Breast epithelium (tissue), 4 donors: ENCODE measurements around the gene GNB1L. TPM values are rescaled to one million over a fixed set of nuclear protein-coding genes. Genes with fewer than 3 reads are reported as not detected.

Experiments used
- DNase-seq, 2 donors: peaks; one replicate each; pipeline ENCODE4 v3.0.0-alpha.2; 2019; ENCODE audit warnings: low spot score in 2 of 2
- H3K27ac ChIP-seq, 2 donors: fragments of 200-600 bp; sonication (generic) in 1 of 2; one replicate each; pipeline ENCODE4 v1.5.1; 2016 to 2019; ENCODE audit warnings: mild to moderate bottlenecking in 1 of 2
- H3K27me3 ChIP-seq, 2 donors: fragments of 200-600 bp; sonication (generic) in 1 of 2; one replicate each; pipeline versions ENCODE4 v1.5.1 to v1.6.0; 2017 to 2019; ENCODE audit warnings: control low read depth in 1 of 2, mild to moderate bottlenecking in 1 of 2
- H3K36me3 ChIP-seq: fragments of 200-600 bp; one replicate; pipeline ENCODE4 v1.5.1; 2019
- H3K4me1 ChIP-seq, 2 donors: fragments of 200-600 bp; sonication (generic); one replicate each; pipeline ENCODE4 v1.5.1; 2016 to 2019; ENCODE audit warnings: control low read depth in 1 of 2
- H3K4me3 ChIP-seq, 3 donors: fragments of 200-600 bp; sonication (generic); 1 replicate in 2 of 3; 2 replicates in 1 of 3; pipeline ENCODE4 v1.5.1; 2016 to 2019; ENCODE audit warnings: mild to moderate bottlenecking in 3 of 3, moderate library complexity in 2 of 3
- H3K9me3 ChIP-seq, 2 donors: fragments of 200-600 bp; sonication (generic) in 1 of 2; one replicate each; pipeline ENCODE4 v1.5.1; 2016 to 2019; ENCODE audit warnings: control low read depth in 1 of 2
- POLR2A ChIP-seq: fragments of 450-650 bp; IDR thresholded peaks from one replicate; pipeline ENCODE4 v1.6.1; 2016; ENCODE audit warnings: antibody characterized with exemption, mild to moderate bottlenecking, moderate library complexity
- POLR2AphosphoS5 ChIP-seq, 3 donors: sonication (generic); formaldehyde crosslinking; IDR thresholded peaks; one replicate each; pipeline ENCODE4 v1.6.1; 2017; ENCODE audit warnings: antibody characterized with exemption in 3 of 3
- intact Hi-C: fragments of 100-400 bp; cut with DNase I; formaldehyde crosslinking; loops from one replicate; pipeline ENCODE4 v1.15.1; 2023; ENCODE audit warnings: low total_unique reads
- total RNA-seq, 3 donors: library from RNA; depleted of rRNA; stranded (reverse); fragments of >200 nt; gene quantifications; one replicate each; pipeline ENCODE4 v1.1.0, GENCODE V29; 2016
- TF ChIP-seq, protein P1 (sequence below), 3 donors: fragments of 450-650 bp; IDR thresholded peaks; one replicate each; pipeline ENCODE4 v1.5.1; 2016 to 2017; ENCODE audit warnings: antibody characterized with exemption in 3 of 3, mild to moderate bottlenecking in 3 of 3, moderate library complexity in 3 of 3

GNB1L gene
- total RNA-seq, 3 donors from 2014 or later = 5.6 to 8.2 (median 6.3) TPM

DNA sequence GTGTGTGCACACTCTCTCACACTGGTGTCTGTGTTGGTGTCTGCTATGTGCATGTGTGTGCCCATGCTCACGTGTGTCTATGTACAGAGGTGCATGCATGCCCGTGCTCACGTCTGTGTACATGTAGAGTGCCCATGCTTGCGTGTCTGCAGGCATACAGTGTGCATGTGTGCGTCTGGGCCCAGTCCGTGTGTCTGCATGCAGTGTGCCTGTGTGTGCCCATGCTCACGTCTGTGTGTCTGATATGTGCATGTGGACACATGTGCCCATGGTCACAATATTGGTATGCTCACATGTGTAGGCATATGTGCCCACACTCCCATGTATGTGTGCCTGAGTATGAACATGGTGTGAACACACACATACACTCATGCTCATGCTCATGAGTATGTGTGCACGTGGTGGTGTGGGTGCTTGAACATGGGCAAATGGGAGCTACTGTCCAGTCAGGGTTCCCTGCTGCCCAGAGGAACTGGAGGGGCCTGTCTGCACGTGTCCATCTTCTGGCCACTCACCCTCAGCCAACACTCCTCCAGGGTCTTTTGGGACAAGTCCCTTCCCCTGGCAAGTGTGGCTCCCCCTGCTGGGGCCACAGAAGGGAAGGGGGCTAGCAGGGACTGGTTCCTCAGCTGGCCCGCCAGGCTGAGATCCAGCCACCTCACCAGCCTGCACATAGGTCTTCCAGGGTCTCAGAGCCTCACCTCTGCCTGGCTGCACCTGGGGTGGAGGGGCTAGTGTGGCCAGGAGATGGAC lies 101.4 kb downstream of the GNB1L start:
- DNase-seq = no peak
- no peaks in the 10 kb centered on the region for H3K36me3 ChIP-seq
- H3K4me1 ChIP-seq = peaks cover 5 to 12% of the 10 kb centered on the region in 2 donors
- H3K9me3 ChIP-seq = no peaks in the 10 kb centered on the region
- H3K27me3 ChIP-seq = peaks cover 9 to 42% of the 10 kb centered on the region in 2 donors
- TF ChIP-seq POLR2AphosphoS5 (IDR thresholded peaks at IDR 0.05) (no peak), POLR2A (no peak)
- TF ChIP-seq, protein P1, sequence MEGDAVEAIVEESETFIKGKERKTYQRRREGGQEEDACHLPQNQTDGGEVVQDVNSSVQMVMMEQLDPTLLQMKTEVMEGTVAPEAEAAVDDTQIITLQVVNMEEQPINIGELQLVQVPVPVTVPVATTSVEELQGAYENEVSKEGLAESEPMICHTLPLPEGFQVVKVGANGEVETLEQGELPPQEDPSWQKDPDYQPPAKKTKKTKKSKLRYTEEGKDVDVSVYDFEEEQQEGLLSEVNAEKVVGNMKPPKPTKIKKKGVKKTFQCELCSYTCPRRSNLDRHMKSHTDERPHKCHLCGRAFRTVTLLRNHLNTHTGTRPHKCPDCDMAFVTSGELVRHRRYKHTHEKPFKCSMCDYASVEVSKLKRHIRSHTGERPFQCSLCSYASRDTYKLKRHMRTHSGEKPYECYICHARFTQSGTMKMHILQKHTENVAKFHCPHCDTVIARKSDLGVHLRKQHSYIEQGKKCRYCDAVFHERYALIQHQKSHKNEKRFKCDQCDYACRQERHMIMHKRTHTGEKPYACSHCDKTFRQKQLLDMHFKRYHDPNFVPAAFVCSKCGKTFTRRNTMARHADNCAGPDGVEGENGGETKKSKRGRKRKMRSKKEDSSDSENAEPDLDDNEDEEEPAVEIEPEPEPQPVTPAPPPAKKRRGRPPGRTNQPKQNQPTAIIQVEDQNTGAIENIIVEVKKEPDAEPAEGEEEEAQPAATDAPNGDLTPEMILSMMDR (IDR thresholded peaks at IDR 0.05) = no peak
- H3K27ac ChIP-seq = no peak overlapping the region
- H3K4me3 ChIP-seq = no peak overlapping the region
- intact Hi-C loops = no loop called here

DNA sequence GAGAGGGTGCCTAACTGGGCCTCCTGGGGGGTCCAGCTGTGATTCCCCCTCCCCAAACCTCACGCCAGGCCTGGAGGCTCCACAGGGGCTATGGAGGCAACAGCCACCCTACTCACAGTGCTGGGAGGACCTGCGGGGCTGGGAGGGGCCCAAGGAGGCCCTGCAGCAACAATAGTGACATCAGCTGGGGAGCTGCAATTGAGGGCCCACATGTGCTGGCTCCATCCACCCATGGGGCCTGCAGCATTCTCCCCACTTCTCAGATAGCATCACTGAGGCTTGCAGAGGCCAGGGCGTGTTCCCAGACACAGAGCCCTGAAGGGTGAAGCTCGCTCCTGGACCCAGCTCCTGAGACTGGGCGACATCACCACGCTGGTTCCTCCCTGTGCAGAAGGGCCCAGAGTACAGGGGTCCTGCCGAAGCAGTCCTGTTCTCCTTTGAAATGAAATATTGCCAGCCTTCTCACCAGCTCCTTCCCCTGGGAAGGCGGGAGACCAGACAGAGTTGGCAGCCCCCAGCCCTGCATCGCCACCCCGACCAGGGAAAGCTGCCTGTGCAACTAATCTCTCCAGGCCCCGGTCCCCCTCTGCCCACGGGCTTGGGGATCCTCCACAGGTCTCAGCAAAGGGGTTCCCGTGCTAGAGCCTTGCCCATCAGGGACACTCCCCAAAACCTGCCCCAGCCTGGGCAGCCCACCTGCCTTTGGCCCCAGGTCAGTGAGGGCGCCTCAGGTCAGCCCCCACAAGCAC lies 103.0 kb downstream of the GNB1L start:
- no peaks in the 10 kb centered on the region for H3K36me3 ChIP-seq
- no peak for DNase-seq
- H3K27me3 ChIP-seq = peaks cover 9 to 38% of the 10 kb centered on the region in 2 donors

DNA sequence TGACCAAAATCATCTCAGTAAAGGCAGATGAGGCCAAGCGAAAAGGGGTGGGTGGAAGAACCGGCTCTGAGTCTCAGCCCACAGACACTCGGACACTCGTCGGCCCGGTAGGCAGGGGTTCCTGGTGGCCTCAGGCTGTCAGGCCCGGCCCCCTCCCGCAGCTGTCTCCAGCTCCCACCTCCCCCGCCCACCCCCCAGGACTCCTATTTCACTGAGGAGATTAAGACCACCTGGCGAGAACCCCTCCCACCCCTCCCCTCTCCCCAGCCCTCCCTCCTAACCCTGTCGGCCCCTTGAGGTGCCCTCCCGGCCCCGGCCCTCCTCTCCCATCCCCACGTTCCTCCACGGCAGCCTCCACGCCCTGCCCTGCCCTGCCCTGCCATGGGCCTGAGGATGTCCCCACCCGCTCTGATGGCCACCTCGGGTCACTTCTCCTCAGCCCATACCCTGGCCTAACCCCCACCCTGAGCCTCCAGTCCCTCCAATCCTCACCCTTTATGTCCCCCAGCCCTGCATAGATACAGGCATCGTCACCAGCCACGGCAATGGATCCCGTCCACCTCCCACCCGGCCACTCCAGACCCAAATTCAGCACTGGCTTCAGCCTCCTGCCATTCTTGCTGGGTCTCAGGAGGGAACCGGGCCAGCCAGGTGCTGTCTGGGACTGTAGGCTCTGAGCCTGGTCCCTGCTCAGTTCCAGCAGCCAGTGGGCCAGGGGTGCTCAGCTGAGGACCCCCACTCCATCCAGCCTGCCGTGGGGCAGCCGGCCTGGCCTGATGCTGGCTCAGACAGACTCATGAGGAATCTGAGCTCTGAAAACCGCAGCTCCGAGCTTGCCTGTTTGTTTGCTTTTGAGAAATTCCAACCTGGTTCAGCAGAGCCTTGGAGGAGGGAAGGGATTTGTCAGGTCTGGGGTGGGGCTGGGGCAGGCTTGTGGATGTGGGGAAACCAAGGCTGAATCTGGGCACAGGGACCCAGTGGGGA lies 103.9 kb downstream of the GNB1L start:
- no peak for DNase-seq
- no peak for TF ChIP-seq POLR2A
- no peak for TF ChIP-seq POLR2AphosphoS5 (IDR thresholded peaks at IDR 0.05)
- TF ChIP-seq, protein P1 (IDR thresholded peaks at IDR 0.05) = no peak
- Histone ChIP-seq H3K4me1 (peaks cover 0 to 9% of the 10 kb centered on the region in 2 donors), H3K4me3 (no peak overlapping the region), H3K9me3 (no peaks in the 10 kb centered on the region), H3K27ac (peak overlapping the region in 1 of 2 donors; percentile 63), H3K36me3 (no peaks in the 10 kb centered on the region), H3K27me3 (peaks cover 9 to 29% of the 10 kb centered on the region in 2 donors)
- intact Hi-C loops = no loop called here

More for the DNA sequence above, 103.0 kb downstream of the GNB1L start:
- Histone ChIP-seq H3K9me3 (no peaks in the 10 kb centered on the region), H3K27ac (peak overlapping the region in 1 of 2 donors; percentile 63), H3K4me3 (no peak overlapping the region), H3K4me1 (peaks cover 5 to 9% of the 10 kb centered on the region in 2 donors)
- intact Hi-C loops = no loop called here
- TF ChIP-seq POLR2A (no peak), POLR2AphosphoS5 (IDR thresholded peaks at IDR 0.05) (no peak)
- TF ChIP-seq, protein P1 (IDR thresholded peaks at IDR 0.05) = no peak

DNA sequence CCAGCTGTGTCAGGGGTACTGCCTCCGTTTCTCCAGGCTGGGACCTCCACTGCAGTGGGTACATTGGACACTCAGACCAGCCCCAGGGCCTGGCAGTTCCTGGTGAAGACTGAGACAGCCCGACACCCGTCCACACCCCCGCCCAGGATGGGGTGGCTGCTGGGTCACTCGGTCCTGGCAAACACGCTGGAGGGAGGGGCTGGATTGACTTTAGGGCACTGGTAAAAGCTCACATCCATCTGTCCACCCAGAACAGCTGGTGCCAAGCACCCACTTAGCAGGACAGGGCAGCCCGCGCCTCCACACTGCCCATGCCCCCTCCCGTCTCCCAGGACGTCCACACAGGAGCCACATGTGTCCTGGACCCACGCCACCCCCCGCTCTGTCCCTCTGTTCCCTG lies 104.8 kb downstream of the GNB1L start:
- intact Hi-C loops = no loop called here
- DNase-seq = no peak
- H3K9me3 ChIP-seq = no peaks in the 10 kb centered on the region
- TF ChIP-seq POLR2AphosphoS5 (IDR thresholded peaks at IDR 0.05) = no peak
- TF ChIP-seq POLR2A = no peak
- TF ChIP-seq, protein P1 (IDR thresholded peaks at IDR 0.05) = no peak
- peak overlapping the region in 1 of 2 donors; percentile 63 for H3K27ac ChIP-seq
- no peak overlapping the region for H3K4me3 ChIP-seq
- H3K36me3 ChIP-seq = no peaks in the 10 kb centered on the region
- H3K27me3 ChIP-seq = peaks cover 2 to 20% of the 10 kb centered on the region in 2 donors
- H3K4me1 ChIP-seq = peaks cover 0 to 2% of the 10 kb centered on the region in 2 donors
